GM18499 (cell line): Measurements from ENCODE around the gene GLB1L2.
"Not testable (repeated sequence)": the region's sequence is repeated elsewhere in the genome, so short reads cannot be mapped to it uniquely, and the experiment has no call there.

Experiments
- ATAC-seq: cut with Tn5 transposase; IDR thresholded peaks from one replicate; pipeline ENCODE4 v1.9.1; 2021; ENCODE audit warnings: moderate number of reproducible peaks; ENCODE audit not compliant: insufficient read depth, unreplicated experiment

Gene GLB1L2

DNA sequence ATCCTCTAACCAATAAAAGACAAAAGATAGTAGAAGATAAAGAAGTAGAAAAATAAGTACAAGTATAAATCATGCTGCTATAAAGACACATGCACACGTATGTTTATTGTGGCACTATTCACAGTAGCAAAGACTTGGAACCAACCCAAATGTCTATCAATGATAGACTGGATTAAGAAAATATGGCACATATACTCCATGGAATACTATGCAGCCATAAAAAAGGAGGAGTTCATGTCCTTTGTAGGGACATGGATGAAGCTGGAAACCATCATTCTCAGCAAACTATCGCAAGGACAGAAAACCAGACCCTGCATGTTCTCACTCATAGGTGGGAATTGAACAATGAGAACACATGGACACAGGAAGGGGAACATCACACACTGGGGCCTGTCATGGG lies 10.4 kb upstream of the GLB1L2 start:
- not testable (repeated sequence) for ATAC-seq

DNA sequence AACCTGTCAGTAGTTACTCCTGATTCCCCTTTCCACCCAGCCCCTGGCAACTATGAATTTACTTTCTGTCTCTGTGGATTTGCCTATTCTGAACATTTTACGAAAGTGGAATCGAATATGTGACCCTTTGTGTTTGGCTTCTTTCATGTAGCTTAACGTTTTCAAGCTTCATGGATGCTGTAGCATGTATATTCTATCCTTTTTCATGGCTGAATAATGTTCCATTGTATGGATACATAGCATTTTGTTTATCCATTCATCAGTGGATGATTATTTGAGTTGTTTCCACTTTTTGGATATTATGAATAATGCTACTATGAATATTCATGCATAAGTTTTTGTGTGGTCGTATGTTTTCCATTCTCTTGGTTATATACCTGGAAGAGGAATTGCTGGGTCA lies 9.2 kb upstream of the GLB1L2 start:
- no peak for ATAC-seq

DNA sequence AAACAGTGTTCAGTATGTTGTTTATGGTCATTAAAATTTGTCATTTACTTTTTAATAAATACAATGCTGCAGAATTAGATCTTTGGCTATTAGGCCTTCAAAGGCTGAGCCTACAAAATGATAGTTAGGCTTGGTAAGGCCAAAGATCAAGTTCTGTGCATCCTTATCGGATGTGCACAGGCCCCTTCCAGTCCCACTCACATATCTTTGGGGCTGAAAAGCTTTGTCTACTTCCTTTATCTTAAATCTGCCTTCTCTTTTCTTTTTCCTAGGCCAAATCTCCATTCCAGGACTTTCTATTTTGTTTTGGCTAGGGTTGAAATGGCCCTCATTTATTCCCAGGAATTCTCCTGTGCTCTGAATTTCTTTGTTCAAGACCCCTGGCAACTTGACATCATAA lies 3.4 kb upstream of the GLB1L2 start:
- ATAC-seq, result no peak

DNA sequence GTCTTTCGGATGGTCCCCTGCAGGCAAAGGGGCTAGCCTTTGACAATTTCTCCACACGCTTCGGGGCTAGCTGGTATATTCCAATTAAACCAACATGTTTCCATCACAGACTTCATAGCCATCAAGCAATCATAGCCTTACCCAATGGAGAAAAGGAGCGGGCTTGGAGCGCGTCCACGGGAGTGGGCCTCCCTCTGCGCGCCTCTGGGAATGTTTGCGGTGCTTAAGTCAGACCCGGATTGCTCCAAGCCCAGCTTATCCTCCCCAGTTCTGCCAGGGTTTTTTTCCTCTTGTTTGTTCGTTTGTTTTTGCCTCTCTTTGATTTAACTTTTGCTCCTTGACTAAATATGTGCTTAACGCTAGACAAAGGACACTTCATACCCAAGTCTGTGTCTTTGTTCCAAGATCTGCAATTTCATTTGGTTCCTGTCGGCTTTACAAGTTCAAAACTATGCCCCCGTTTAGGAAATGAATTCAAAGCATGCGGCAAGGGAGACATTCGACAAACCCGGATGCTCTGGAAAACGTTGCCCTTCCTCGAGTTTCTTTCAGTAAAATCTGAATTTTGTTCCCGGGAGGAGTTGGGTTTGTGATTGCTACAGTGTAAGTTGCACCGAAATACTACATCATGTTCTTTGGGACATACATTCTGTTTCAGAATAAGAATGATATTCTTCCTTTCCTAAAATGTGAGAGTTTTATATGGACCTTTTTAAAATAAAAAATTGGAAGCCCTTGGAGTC lies 1.0 kb upstream of the GLB1L2 start:
- ATAC-seq, result no peak

DNA sequence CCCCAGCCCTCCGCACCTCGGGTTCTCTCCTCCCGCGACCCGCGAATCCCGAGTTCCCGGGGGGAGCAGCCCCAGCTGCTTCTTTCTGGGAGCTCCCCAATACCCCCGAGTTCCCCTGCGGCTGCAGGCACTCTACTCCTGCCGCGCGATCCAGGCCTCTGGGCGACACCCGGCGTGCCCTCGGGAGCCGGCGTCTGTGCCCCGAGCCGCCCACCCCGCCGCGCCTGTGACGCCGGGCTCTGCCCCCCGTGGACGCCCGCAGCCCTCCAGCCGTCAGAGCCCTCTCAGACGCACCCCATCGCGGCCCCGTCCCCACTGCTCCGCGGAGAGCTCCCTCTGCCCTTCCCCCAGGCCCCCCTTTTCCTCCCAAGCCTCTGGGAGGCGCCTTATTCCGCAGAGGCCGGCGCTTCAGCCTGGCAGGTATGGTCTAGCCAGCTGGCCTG lies 422 bp downstream of the GLB1L2 start:
- ATAC-seq, result no peak

DNA sequence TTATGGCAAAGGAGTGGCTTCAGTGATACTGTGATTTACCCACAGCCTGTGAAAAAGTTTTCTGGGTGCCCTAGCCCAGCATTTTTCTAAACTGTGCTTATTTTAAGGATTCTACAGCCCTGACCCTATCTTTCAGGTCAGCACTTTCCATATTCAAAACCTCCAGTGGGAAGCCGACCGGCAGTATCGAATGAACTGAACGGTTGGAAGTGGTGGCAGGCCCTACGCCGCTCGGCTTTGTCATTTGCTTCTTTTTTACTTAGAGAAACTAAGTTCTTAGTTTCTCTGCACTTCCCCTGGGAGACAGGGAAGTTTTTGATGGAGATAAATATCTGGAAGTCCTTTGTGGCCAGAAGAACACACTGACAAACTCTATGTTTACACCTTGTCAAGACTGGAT lies 994 bp downstream of the GLB1L2 start:
- no peak for ATAC-seq

DNA sequence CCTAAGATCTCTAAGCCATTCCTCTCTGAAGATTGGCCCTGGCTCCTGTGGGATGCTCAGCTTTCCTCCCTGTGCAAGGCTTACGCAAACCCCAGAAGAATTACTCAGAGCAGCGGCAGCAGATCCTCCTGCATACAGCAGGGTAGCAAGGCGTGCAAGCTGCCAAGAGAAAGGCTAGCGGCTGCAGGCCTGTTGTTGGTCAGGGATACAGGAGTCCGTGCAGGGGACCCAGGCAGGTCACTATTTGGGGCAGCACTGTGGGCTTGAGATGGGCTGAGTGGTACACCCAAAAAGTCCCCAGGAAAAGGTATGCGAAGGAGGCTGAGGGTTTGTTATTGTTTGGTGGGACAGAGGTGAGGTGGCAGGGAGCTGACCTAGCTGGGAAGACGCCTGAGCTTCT lies 1.5 kb downstream of the GLB1L2 start:
- no peak for ATAC-seq

DNA sequence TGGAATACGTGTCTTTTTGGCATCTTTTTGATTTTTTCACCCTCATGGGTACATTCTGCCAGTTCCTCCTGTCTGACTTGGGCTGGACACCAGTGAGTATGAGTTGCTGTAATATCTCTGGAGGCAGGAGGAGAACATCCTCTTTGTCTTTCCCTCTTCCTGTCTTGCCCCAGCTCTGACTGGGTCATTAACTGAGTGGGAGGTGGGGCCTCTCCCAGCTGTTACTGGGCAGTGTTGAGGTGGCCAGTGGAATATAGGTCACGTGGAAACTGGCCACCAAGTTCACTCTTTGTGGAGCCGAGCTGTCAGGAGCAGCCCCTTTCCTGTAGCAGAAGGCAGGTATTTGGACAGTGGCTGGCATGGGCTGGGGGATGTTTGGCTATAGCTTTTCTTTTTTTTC lies 2.2 kb downstream of the GLB1L2 start:
- ATAC-seq, result no peak

DNA sequence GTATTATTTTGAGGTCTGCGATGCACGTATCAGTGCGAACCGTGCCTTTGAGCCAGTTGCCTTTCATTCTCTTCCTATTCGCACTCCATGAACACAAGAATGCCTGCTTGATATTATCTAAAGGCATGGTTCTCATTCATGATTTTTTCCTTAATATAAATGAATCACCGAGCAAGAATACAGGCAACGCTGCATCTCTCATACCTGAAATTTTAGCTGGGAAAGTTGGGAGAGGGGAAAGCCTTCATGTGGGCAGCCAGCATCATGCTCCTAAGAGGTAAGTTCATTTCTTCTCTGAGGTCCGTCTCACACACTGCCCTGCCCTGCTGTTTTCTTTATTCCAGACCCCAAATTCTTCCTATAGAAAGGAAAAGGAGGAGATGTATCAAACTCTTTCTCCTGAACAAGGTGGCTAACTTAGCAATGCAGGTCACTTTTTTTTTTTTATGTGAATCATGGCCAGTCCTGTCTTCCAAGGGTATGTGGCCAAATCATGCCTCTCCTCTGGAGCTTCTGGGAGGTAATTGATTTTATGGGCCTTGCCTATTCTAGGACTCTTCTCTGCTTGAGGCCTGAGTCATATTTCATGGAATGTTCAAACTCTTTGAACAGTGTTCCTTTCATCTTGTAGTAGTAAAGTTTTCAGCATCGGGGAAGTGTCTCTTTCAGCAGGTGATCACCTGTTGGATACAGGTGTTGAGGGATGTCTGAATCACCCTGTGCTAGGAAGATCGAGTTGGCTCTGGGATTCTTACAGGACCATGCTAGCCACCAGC lies 3.2 kb downstream of the GLB1L2 start:
- no peak for ATAC-seq

DNA sequence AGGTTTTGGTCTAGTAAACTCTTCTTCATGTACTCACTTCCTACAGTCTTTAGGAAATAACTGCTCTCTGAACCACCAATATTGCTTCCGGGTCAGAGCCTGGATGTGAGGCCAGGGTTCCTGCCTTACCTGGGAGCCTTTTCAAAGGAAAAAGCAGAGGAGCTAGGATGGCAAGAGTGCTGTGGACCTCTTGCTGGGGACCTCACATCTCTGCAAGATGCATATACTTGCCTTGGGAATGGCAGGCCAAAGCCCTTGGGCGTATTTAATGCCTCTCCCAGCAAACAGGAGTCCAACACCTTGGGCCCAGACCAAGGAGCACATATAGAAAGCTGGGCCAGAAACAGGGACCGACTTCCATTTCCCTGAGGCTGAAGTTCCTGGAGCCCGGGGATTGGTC lies 5.3 kb downstream of the GLB1L2 start:
- no peak for ATAC-seq

DNA sequence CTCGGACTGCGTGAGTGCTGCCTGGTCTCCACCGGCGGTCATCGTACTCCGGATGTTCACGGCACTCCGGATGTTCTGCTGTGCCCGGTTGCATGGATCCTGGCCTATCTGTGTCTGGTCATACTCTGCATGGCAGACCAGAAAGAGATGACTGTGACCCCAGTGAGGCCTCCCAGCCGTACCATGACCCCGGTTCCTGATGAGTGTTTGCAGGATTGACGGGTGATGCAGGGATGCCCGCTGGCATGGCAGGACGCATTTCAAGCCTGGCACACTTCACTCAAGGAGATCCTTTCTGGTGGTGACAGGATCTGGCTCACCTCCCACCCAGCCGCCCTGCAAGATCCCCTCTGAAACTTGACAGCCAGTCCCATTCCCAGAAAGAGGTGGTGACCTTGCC lies 6.3 kb downstream of the GLB1L2 start:
- no peak for ATAC-seq

DNA sequence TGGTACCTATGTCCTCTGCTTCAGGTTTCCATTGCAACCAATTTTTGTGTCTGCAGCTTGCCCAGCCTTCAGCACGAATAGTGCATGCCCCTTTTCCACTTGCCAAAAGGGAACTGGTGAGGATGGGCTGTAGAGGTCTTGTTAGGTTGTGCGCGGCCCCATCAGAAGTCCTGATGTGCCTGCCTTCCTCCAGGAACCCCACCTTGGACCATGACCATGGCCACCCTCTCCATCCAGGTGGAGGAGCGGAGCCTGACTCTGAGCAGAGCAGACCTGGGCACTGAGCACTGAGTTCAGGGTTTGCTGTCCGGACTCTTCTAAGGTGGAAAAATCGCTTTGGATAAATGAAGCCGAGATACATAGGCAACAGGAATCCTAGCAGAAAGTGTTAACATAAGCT lies 6.9 kb downstream of the GLB1L2 start:
- ATAC-seq, result no peak

DNA sequence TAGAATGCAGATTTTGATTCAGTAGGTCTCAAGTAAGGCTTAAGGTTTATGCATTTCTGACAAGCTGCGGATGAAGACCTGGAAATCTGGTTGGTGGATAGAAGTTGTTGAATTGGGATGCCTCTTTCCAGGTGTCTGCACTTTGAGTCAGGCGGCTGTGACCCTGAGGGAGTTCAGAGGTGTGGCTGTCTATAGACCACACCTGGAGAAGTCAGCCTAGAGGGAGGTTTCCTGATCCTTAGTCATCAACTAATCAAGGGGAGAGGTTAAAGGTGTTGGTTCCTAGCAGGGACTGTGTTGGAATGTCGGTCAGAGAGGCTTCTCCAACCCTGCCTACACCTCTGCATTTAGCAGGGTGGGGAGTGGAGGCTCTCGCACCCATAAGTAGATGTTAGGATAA lies 8.0 kb downstream of the GLB1L2 start:
- no peak for ATAC-seq

DNA sequence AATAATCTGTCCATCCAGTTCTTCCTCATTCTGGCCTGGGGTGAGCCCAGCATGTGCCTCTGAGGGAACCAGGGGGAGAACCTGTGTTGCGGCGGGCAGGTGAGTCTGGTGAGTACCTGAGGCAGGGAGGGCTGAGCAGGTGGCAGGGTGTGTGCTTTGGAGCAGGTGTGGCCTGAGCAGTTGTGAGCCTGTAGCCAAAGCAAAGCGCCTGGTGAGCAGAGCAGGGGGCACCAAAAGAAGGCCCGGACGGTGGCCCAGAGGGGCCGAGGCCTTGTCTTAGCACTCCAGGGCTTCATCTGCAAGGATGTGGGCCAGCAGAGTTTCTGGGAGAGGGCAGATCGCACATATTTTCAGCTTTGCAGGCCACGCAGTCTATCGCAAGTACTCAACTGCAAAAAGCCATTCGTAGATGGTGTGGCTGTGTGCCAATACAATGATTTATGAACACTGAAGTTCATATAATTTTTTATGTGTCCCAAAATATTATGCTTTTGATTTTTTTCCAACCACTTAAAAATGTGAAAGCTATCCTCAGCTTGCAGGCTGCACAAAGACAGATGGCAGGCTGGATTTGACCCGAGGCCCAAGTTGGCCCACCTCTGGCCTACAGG lies 8.7 kb downstream of the GLB1L2 start:
- no peak for ATAC-seq

DNA sequence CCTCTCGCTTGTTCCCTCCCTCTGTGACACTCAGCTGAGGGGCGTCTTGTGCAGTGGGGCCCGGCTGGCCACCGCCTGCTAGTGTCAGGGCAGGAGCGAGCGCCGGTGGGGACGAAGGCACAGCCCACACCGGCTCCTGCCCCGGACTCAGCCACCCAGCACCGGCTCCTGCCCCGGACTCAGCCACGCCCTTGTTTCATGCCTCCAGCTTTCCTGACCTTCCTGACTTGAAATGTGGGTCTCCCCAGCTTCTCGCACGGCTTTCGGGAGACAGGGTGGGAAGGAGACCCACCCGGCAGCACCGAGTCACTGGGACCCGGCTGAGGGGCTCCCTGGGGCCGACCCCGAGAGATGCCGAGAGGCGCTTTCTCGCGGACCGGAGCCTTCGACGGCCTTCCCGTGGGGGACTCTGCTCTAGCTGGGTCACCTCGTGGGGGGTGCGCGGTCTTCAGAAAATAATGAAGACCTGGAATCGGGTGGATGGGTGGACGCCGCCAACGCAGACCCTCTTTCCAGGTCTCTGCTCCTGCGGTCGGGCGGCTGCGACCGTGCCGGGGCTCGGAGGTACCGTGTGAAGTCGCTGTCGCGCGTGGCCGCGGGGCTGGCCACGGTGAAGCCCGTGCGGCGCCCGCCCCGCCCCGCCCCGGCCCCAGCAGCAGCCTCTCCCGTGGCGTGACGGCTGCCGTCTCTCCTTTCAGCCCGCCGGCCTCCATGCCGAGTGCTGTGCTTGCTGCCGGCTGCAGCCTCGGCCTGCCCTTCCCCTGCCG lies 10.2 kb downstream of the GLB1L2 start:
- ATAC-seq, result no peak

DNA sequence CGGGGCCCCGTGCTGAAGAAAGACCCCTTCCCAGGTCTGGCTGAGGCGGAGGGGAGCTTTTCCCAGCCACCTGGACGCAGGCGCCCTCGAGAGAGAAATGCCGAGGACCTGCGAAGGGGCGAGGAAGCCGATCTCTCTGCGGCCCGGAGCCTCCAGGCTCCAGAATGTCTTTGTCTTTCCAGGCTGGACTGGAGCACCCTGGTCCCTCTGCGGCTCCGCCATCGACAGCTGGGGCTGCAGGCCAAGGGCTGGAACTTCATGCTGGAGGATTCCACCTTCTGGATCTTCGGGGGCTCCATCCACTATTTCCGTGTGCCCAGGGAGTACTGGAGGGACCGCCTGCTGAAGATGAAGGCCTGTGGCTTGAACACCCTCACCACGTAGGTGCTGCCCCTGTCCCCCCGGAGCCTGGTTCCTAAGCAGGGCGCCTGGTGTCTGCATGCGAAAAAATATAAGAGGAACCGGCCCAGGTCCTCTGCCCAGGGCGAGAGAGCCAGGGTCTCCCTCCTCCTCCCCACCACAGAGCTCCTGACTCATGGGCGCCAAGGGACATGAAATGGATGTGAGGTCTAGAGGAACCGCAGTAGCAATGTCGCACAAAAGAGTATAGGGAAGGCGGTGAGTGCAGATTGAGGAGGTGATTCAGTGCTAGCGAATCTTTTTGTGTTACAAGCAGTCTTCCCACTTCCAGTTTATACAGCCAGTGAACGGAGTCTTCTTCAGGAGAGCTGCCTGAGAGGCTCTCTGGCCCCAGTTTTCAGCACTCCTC lies 11.0 kb downstream of the GLB1L2 start:
- no peak for ATAC-seq

DNA sequence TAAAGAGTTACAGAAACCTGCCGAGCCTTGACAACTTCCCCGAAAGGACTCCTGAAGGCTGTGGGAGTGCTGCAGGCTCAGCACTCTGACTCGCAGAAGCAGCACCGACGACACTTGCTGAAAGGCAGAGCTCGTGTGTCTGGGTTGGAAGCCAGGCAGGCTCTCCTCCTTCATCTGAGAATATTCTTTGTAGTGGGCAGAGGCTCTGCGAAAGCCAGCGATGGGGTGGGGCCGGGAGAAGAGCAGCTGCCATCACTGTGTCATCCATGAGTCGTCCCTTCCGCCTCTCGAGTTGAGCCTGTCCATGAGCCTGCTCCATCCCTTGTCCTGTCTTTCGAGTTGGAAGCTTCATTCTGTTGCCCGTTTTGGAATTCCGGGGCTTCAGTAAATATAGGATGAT lies 11.9 kb downstream of the GLB1L2 start:
- ATAC-seq, result no peak

DNA sequence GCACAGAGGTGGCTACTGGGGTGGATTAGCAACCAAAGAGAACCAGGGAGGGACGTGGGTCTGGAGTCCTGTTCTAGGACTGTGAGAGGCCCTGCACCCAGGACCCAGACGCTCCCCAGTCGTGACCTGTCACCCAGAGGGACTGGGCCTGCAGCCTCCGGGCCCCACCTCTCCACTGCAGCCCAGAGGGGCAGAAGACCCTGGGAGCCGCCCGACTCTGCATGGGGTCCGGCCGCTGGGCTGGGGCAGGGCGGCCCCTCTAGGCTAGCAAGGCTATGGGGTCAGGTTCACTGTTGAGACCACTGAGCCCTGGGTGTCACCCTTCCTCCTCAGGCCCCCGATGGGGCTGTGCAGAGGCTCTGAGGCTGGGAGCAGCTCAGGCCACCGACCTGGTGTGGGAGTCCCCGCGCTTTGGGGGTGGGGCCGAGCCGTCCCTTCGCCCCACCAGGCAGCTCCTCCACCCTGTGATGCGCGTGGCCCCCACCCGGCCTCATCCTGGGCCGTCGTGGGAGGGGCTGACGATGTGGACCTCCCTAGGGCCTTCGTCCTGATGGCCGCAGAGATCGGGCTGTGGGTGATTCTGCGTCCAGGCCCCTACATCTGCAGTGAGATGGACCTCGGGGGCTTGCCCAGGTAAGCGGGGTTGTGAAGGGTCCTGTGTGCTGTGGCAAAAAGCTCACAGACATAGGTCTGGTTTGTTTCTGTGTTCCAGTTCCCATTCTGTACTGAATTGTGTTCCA lies 12.9 kb downstream of the GLB1L2 start:
- not testable (repeated sequence) for ATAC-seq

DNA sequence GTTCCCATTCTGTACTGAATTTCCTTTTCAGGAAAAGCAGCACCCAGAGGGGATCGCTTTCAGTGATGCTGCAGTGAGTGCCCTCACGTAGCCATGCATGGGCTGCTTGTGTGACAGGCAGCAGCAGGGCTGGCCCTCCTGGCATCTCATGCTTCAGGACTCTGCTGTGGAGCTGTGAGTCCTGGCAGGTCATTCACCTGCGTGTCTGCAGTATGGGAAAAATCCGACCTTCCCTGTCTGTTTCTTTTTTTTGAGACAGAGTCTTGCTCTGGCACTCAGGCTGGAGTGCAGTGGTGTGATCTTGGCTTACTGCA lies 13.4 kb downstream of the GLB1L2 start:
- no peak for ATAC-seq
